Subcutaneous abdominal adipose tissue (tissue), 5 donors: ENCODE results near the gene NCR3LG1.
A peak's percentile ranks its signal among the peaks of the same experiment; 100 is the strongest.

Source experiments
- H3K27ac ChIP-seq: one replicate; pipeline ENCODE4 v1.7.0; 2013; ENCODE audit warnings: low read depth, mild to moderate bottlenecking, inconsistent platforms, low read length, moderate library complexity
- H3K27me3 ChIP-seq, 5 donors: one replicate each; pipeline ENCODE4 v1.7.0; 2013; ENCODE audit warnings: low read length in 5 of 5, inconsistent platforms in 1 of 5; ENCODE audit not compliant: control insufficient read depth in 5 of 5, insufficient read depth in 4 of 5
- H3K36me3 ChIP-seq, 5 donors: one replicate each; pipeline ENCODE4 v1.7.0; 2013; ENCODE audit warnings: low read length in 5 of 5; ENCODE audit not compliant: control insufficient read depth in 5 of 5, insufficient read depth in 5 of 5
- H3K4me1 ChIP-seq, 5 donors: one replicate each; pipeline ENCODE4 v1.7.0; 2013; ENCODE audit warnings: low read length in 5 of 5, mild to moderate bottlenecking in 3 of 5, moderate library complexity in 1 of 5; ENCODE audit not compliant: control insufficient read depth in 5 of 5, insufficient read depth in 5 of 5
- H3K4me3 ChIP-seq, 5 donors: one replicate each; pipeline ENCODE4 v1.7.0; 2013; ENCODE audit warnings: low read length in 5 of 5, low read depth in 1 of 5
- H3K9ac ChIP-seq, 5 donors: one replicate each; pipeline ENCODE4 v1.7.0; 2013; ENCODE audit warnings: low read length in 5 of 5, mild to moderate bottlenecking in 4 of 5, moderate library complexity in 3 of 5
- H3K9me3 ChIP-seq, 5 donors: one replicate each; pipeline ENCODE4 v1.7.0; 2013; ENCODE audit warnings: low read length in 5 of 5; ENCODE audit not compliant: control insufficient read depth in 5 of 5
- donor health status: healthy.
- donor health status: healthy.
- donor health status: healthy.
- donor health status: healthy.
- donor health status: healthy.

The NCR3LG1 gene

GRCh38 chr11:17384002-17384511, 32.5 kb downstream of the NCR3LG1 start:
- no peak overlapping the region for H3K27ac ChIP-seq

GRCh38 chr11:17385492-17385891, 33.9 kb downstream of the NCR3LG1 start:
- H3K27ac ChIP-seq, result no peak overlapping the region
- peaks cover 0 to 15% (median 7%) of the 10 kb centered on the region in 5 donors for H3K4me1 ChIP-seq
- no peak overlapping the region for H3K4me3 ChIP-seq
- no peaks in the 10 kb centered on the region for H3K36me3 ChIP-seq
- H3K9ac ChIP-seq, result no peak overlapping the region
- H3K27me3 ChIP-seq, result peaks cover 4 to 13% (median 8%) of the 10 kb centered on the region in 5 donors
- H3K9me3 ChIP-seq, result no peaks in the 10 kb centered on the region

More at GRCh38 chr11:17384002-17384511, 32.5 kb downstream of the NCR3LG1 start:
- H3K9ac ChIP-seq, result no peak overlapping the region
- H3K4me1 ChIP-seq, result peaks cover 0 to 12% (median 4%) of the 10 kb centered on the region in 5 donors
- no peaks in the 10 kb centered on the region for H3K36me3 ChIP-seq
- H3K4me3 ChIP-seq, result no peak overlapping the region
- peaks cover 4 to 12% (median 8%) of the 10 kb centered on the region in 5 donors for H3K27me3 ChIP-seq
- H3K9me3 ChIP-seq, result peaks cover 0 to 4% (median under 1%) of the 10 kb centered on the region in 5 donors

- peaks cover 0 to 15% (median 7%) of the 10 kb centered on the region in 5 donors for H3K4me1 ChIP-seq
- H3K27ac ChIP-seq, result no peak overlapping the region
- H3K4me3 ChIP-seq, result no peak overlapping the region
- peaks cover 4 to 13% (median 8%) of the 10 kb centered on the region in 5 donors for H3K27me3 ChIP-seq
- no peaks in the 10 kb centered on the region for H3K36me3 ChIP-seq
- H3K9ac ChIP-seq, result no peak overlapping the region
- no peaks in the 10 kb centered on the region for H3K9me3 ChIP-seq
Measured at GRCh38 chr11:17385926-17386325, 34.3 kb downstream of the NCR3LG1 start.

GRCh38 chr11:17386331-17387084, 34.9 kb downstream of the NCR3LG1 start:
- Histone ChIP-seq H3K4me3 (no peak overlapping the region), H3K27ac (no peak overlapping the region), H3K36me3 (no peaks in the 10 kb centered on the region), H3K9me3 (no peaks in the 10 kb centered on the region), H3K4me1 (peaks cover 0 to 15% (median 7%) of the 10 kb centered on the region in 5 donors), H3K27me3 (peaks cover 4 to 13% (median 8%) of the 10 kb centered on the region in 5 donors), H3K9ac (no peak overlapping the region)

- Histone ChIP-seq H3K36me3 (no peaks in the 10 kb centered on the region), H3K9me3 (peaks cover 0 to 1% (median 0%) of the 10 kb centered on the region in 5 donors), H3K4me1 (peaks cover 0 to 15% (median 7%) of the 10 kb centered on the region in 5 donors), H3K4me3 (no peak overlapping the region), H3K27me3 (peaks cover 4 to 13% (median 8%) of the 10 kb centered on the region in 5 donors), H3K27ac (no peak overlapping the region), H3K9ac (no peak overlapping the region)
Measured at GRCh38 chr11:17387254-17387653, 35.7 kb downstream of the NCR3LG1 start.

GRCh38 chr11:17387811-17388210, 36.2 kb downstream of the NCR3LG1 start:
- peaks cover 0 to 7% (median 0%) of the 10 kb centered on the region in 5 donors for H3K9me3 ChIP-seq
- no peak overlapping the region for H3K9ac ChIP-seq
- peaks cover 0 to 15% (median 7%) of the 10 kb centered on the region in 5 donors for H3K4me1 ChIP-seq
- H3K27ac ChIP-seq, result no peak overlapping the region
- no peak overlapping the region for H3K4me3 ChIP-seq
- no peaks in the 10 kb centered on the region for H3K36me3 ChIP-seq
- peaks cover 4 to 13% (median 8%) of the 10 kb centered on the region in 5 donors for H3K27me3 ChIP-seq

- peaks cover 0 to 7% (median 0%) of the 10 kb centered on the region in 5 donors for H3K9me3 ChIP-seq
- no peak within 1 kb of the TSS for H3K27ac ChIP-seq
- H3K4me1 ChIP-seq, result peaks cover 0 to 15% (median 7%) of the 10 kb centered on the region in 5 donors
- H3K27me3 ChIP-seq, result peaks cover 4 to 13% (median 8%) of the 10 kb centered on the region in 5 donors
- no peak within 1 kb of the TSS for H3K9ac ChIP-seq
- H3K36me3 ChIP-seq, result no peaks in the 10 kb centered on the region
- H3K4me3 ChIP-seq, result peak within 1 kb of the TSS in 4 of 5 donors; percentile 27 to 60 (median 40)
Measured at GRCh38 chr11:17388609-17389210, 37.1 kb downstream of the NCR3LG1 start, which contains the start of gene KCNJ11. KCNJ11 (minus strand) TSS chr11:17388659; CDS start chr11:17388091, 568 bp downstream.

- peaks cover 4 to 13% (median 8%) of the 10 kb centered on the region in 5 donors for H3K27me3 ChIP-seq
- no peaks in the 10 kb centered on the region for H3K36me3 ChIP-seq
- peak overlapping the region in 4 of 5 donors; percentile 27 to 60 (median 40) for H3K4me3 ChIP-seq
- H3K4me1 ChIP-seq, result peaks cover 0 to 15% (median 7%) of the 10 kb centered on the region in 5 donors
- peaks cover 0 to 7% (median 0%) of the 10 kb centered on the region in 5 donors for H3K9me3 ChIP-seq
- no peak overlapping the region for H3K27ac ChIP-seq
- peak overlapping the region in 1 of 5 donors; percentile 20 for H3K9ac ChIP-seq
Measured at GRCh38 chr11:17389211-17389956, 37.8 kb downstream of the NCR3LG1 start.

GRCh38 chr11:17389957-17390649, 38.5 kb downstream of the NCR3LG1 start:
- Histone ChIP-seq H3K27me3 (peaks cover 4 to 13% (median 8%) of the 10 kb centered on the region in 5 donors), H3K4me3 (peak overlapping the region in 1 of 5 donors; percentile 48)

More at GRCh38 chr11:17389957-17390649, 38.5 kb downstream of the NCR3LG1 start:
- Histone ChIP-seq H3K9ac (peak overlapping the region in 1 of 5 donors; percentile 20), H3K9me3 (peaks cover 0 to 7% (median 0%) of the 10 kb centered on the region in 5 donors), H3K27ac (no peak overlapping the region), H3K4me1 (peaks cover 0 to 15% (median 7%) of the 10 kb centered on the region in 5 donors), H3K36me3 (no peaks in the 10 kb centered on the region)
